Uterus (tissue), 2 donors: ENCODE measurements around the gene CHST9.

Source experiments
- CTCF ChIP-seq, 4 experiments: fragments of 200-600 bp in 2 of 4; fragments of 450-650 bp in 2 of 4; sonication (generic) in 2 of 4; IDR thresholded peaks; one replicate each; pipeline ENCODE4 v1.5.1; 2016 to 2019; ENCODE audit warnings: antibody characterized with exemption in 4 of 4, mild to moderate bottlenecking in 2 of 4, moderate library complexity in 1 of 4
- POLR2A ChIP-seq, 2 donors: fragments of 450-650 bp; IDR thresholded peaks; one replicate each; pipeline ENCODE4 v1.6.1; 2016; ENCODE audit warnings: antibody characterized with exemption in 2 of 2, mild to moderate bottlenecking in 1 of 2, moderate library complexity in 1 of 2

GRCh38 chr18:26961839-26962238, 223.3 kb downstream of the CHST9 start:
- TF ChIP-seq CTCF (IDR thresholded peaks at IDR 0.05) (no peak), POLR2A (IDR thresholded peaks at IDR 0.05) (no peak)
